Endothelial cell of umbilical vein (primary cell): ENCODE measurements around the gene PAX9. TPM values are rescaled to one million over a fixed set of nuclear protein-coding genes. Genes with fewer than 3 reads are reported as not detected.

ENCODE experiments used
- BruUV-seq: library from RNA; stranded (reverse); fragments of 400-500 nt; replicated peaks from 2 replicates; lab custom pipeline; 2021; lab: Mats Ljungman, UMichigan
- CTCF ChIA-PET: fragments of 300-600, 350-600 bp; sonication (Branson Sonifier 250); formaldehyde crosslinking; loops from one replicate; lab custom pipeline; 2021; ENCODE audit warnings: antibody characterized with exemption, inconsistent platforms; lab: Charles Lee
- POLR2A ChIA-PET: fragments of 300-600, 350-600 bp; sonication (Branson Sonifier 250); formaldehyde crosslinking; loops from one replicate; lab custom pipeline; 2021; ENCODE audit warnings: antibody characterized with exemption, inconsistent platforms; lab: Charles Lee
- DNase-seq: peaks from one replicate; pipeline ENCODE4 v3.0.0-alpha.2; 2011; ENCODE audit warnings: low read depth, low spot score
- FAIRE-seq: peaks from 2 replicates; lab custom pipeline; 2011; peaks lifted over from hg19 to GRCh38; lab: Jason Lieb, UNC
- H2AFZ ChIP-seq: 2 replicates; pipeline ENCODE4 v1.6.0; 2012; ENCODE audit warnings: low read depth, low read length, control low read depth, inconsistent platforms
- H3K27ac ChIP-seq: 2 replicates; pipeline ENCODE4 v1.5.1; 2011; ENCODE audit warnings: low read depth, mild to moderate bottlenecking, control low read depth, low read length, moderate library complexity; ENCODE audit not compliant: insufficient read depth
- H3K27me3 ChIP-seq, 2 experiments: 2 replicates each; pipeline versions ENCODE4 v1.6.0 to v1.6.1; 2011; ENCODE audit warnings: low read length in 2 of 2, mixed read lengths in 1 of 2; ENCODE audit not compliant: control insufficient read depth in 2 of 2, insufficient read depth in 2 of 2
- H3K36me3 ChIP-seq, 2 experiments: 2 replicates in 1 of 2; 3 replicates in 1 of 2; pipeline ENCODE4 v1.5.1; 2011; ENCODE audit warnings: low read length in 2 of 2, mild to moderate bottlenecking in 1 of 2, moderate library complexity in 1 of 2; ENCODE audit not compliant: control insufficient read depth in 2 of 2, insufficient read depth in 2 of 2; ENCODE audit errors: extremely low read depth in 1 of 2
- H3K4me1 ChIP-seq: 3 replicates; pipeline ENCODE4 v1.5.1; 2011; ENCODE audit warnings: mild to moderate bottlenecking, low read length; ENCODE audit not compliant: control insufficient read depth, insufficient read depth; ENCODE audit errors: extremely low read depth
- H3K4me2 ChIP-seq: 2 replicates; pipeline ENCODE4 v1.6.1; 2011; ENCODE audit warnings: low read length, control low read depth, mixed read lengths; ENCODE audit not compliant: insufficient read depth
- H3K4me3 ChIP-seq, 3 experiments: fragments of 200-600 bp in 1 of 3; sonication (generic), shearing (Covaris generic) in 1 of 3; replicated peaks in 1 of 3; 2 replicates each; pipeline ENCODE4 v1.5.1; 2011 to 2016; ENCODE audit warnings: control low read depth in 3 of 3, low read length in 3 of 3, mild to moderate bottlenecking in 2 of 3, inconsistent platforms in 1 of 3, low read depth in 1 of 3, moderate library complexity in 1 of 3; ENCODE audit not compliant: insufficient read depth in 1 of 3
- H3K79me2 ChIP-seq: 2 replicates; pipeline ENCODE4 v1.6.0; 2012; ENCODE audit warnings: low read length, inconsistent platforms; ENCODE audit not compliant: control insufficient read depth, insufficient read depth
- H3K9ac ChIP-seq: replicated peaks from 2 replicates; pipeline ENCODE3; 2011; ENCODE audit warnings: low read length, control low read depth; ENCODE audit not compliant: insufficient read depth; ENCODE audit errors: extremely low read depth
- H3K9me1 ChIP-seq: replicated peaks from 3 replicates; pipeline ENCODE4 v1.6.0; 2011; ENCODE audit warnings: mild to moderate bottlenecking, low read length; ENCODE audit not compliant: control insufficient read depth, insufficient read depth; ENCODE audit errors: extremely low read depth
- H3K9me3 ChIP-seq: replicated peaks from 2 replicates; pipeline ENCODE4 v1.5.1; 2012; ENCODE audit warnings: low read length, inconsistent platforms; ENCODE audit not compliant: control insufficient read depth, insufficient read depth
- H4K20me1 ChIP-seq: replicated peaks from 2 replicates; pipeline ENCODE3; 2011; ENCODE audit warnings: mild to moderate bottlenecking, low read length; ENCODE audit not compliant: control insufficient read depth, insufficient read depth; ENCODE audit errors: extremely low read depth
- EZH2 ChIP-seq: IDR thresholded peaks from 2 replicates; pipeline ENCODE4 v1.6.1; 2012; ENCODE audit warnings: borderline replicate concordance, low read depth, mild to moderate bottlenecking, moderate library complexity, low read length, inconsistent platforms; ENCODE audit not compliant: severe bottlenecking
- FOS ChIP-seq: IDR thresholded peaks from 2 replicates; pipeline ENCODE4 v1.6.1; 2011; ENCODE audit warnings: mild to moderate bottlenecking, low read length, moderate library complexity, borderline replicate concordance; ENCODE audit not compliant: insufficient read depth
- GATA2 ChIP-seq: IDR thresholded peaks from 2 replicates; pipeline ENCODE4 v1.7.0; 2011; ENCODE audit warnings: low read depth, mild to moderate bottlenecking, moderate library complexity, mixed read lengths, low read length; ENCODE audit not compliant: insufficient read length, insufficient read depth
- POLR2A ChIP-seq: IDR thresholded peaks from 2 replicates; pipeline ENCODE4 v1.6.1; 2012; ENCODE audit warnings: low read depth, mild to moderate bottlenecking, control low read depth, low read length
- dilution Hi-C: fragments of 300-500 bp; cut with MboI; formaldehyde crosslinking; loops from one replicate; pipeline ENCODE4 v1.15.0; 2019; ENCODE audit warnings: low sequenced_read_pairs; ENCODE audit not compliant: extremely low pct_ligation_motif_present
- intact Hi-C: fragments of 100-400 bp; cut with micrococcal nuclease; formaldehyde crosslinking; loops from one replicate; pipeline ENCODE4 v1.10.0; 2022
- polyA plus RNA-seq, 4 experiments: library from polyadenylated mRNA; depleted of rRNA in 3 of 4; stranded (reverse) in 3 of 4; unstranded in 1 of 4; fragments of >200 nt; gene quantifications; 2 replicates each; pipeline versions ENCODE4 v1.2.1 to v1.2.3, GENCODE V29; 2011 to 2012; ENCODE audit warnings: missing spikeins in 1 of 4
- total RNA-seq: library from RNA; stranded (reverse); gene quantifications from 2 replicates; pipeline ENCODE4 v1.2.3, GENCODE V29; 2021
- TF ChIP-seq, protein P1 (sequence below), 2 donors: IDR thresholded peaks; 1 replicate in 1 of 2; 2 replicates in 1 of 2; pipeline ENCODE4 v1.5.1; 2011; ENCODE audit warnings: low read length in 2 of 2, mild to moderate bottlenecking in 2 of 2, moderate library complexity in 2 of 2, control low read depth in 1 of 2, inconsistent platforms in 1 of 2, low read depth in 1 of 2; ENCODE audit not compliant: insufficient read depth in 1 of 2; ENCODE audit errors: extremely low read depth in 1 of 2

The PAX9 gene
- total and polyA plus RNA-seq, 2 donors (not counting 3 experiments of a cell fraction or from before 2014, with no cell fraction given) = 0.37 to 0.44 TPM

DNA sequence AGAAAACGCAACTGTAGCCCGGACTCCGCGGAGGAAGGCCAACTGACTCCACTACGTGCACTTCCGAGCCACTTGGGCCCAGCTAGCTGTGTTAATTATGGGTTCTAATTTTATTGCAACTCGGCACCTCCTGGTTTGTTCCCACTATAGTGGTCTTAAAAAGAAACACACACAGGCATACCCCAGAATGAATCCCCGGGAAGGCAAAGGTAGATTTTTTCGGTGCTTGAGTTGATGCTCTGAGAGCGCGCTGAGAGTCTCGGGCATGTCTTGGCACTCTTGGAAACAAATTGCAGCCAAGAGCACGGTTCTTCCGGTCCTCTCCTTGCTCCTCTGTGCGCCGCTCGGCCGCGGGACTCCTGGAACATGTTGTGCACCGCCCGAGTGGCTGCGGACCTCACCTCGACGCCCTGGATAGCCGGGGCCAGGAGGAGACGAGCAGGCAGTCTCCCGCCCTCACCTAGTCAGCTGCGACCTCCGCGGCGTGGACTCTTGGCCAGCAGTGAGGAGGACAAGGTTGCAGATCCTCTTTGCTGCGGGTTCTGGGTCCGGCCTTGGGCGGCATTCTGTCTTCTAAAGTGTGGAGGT is 6.8 kb upstream of the PAX9 start:
- Histone ChIP-seq H3K4me2 (no peak overlapping the region), H4K20me1 (no peaks in the 10 kb centered on the region), H3K9ac (no peak overlapping the region), H3K9me1 (no peaks in the 10 kb centered on the region), H3K36me3 (no peaks in the 10 kb centered on the region), H3K79me2 (no peaks in the 10 kb centered on the region), H3K27me3 (peaks cover 81 to 100% of the 10 kb centered on the region in 2 experiments), H2AFZ (no peak overlapping the region), H3K4me3 (no peak overlapping the region), H3K27ac (no peak overlapping the region), H3K4me1 (no peaks in the 10 kb centered on the region), H3K9me3 (no peaks in the 10 kb centered on the region)
- ChIA-PET POLR2A (no interaction called here), CTCF (no interaction called here)
- intact Hi-C loops (loop anchor here (5.0 kb wide), 1 partner anchor 133 kb away; the partner anchor contains the start of gene NKX2-1), dilution Hi-C loops (no loop called here)
- DNase-seq (no peak), FAIRE-seq (no peak)
- TF ChIP-seq EZH2 = peak; percentile 69
- TF ChIP-seq FOS = no peak
- no TSS peak for BruUV-seq

DNA sequence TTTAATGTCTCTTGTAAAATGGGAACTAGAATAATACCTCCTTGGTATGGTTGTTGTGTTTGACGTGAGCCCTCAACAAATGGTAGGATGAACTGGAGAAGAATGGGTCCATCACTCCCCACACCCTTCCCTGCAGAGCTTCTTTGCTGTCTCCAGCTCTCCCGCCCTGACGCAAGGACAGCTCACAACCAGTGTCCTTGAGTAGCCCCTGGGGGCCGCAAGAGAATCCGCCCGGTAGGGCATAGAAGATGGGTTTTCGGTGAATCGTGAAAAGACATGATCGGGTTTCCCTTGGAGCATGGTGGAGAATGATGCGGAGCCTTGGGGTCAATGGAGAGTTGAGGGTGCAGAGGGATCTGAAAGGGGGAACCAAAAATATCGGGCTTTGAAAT is 6.1 kb upstream of the PAX9 start:
- BruUV-seq = no TSS peak
- Histone ChIP-seq H4K20me1 (no peaks in the 10 kb centered on the region), H3K4me2 (no peak overlapping the region), H3K9me3 (no peaks in the 10 kb centered on the region), H3K9ac (no peak overlapping the region), H3K27ac (no peak overlapping the region), H3K36me3 (no peaks in the 10 kb centered on the region), H3K4me3 (no peak overlapping the region), H3K9me1 (no peaks in the 10 kb centered on the region), H2AFZ (no peak overlapping the region), H3K79me2 (no peaks in the 10 kb centered on the region), H3K4me1 (no peaks in the 10 kb centered on the region), H3K27me3 (peaks cover 83 to 100% of the 10 kb centered on the region in 2 experiments)
- intact Hi-C loops (loop anchor here (5.0 kb wide), 1 partner anchor 133 kb away; the partner anchor contains the start of gene NKX2-1), dilution Hi-C loops (no loop called here)
- FAIRE-seq = no peak
- no peak for DNase-seq
- TF ChIP-seq GATA2 = no peak
- TF ChIP-seq POLR2A = no peak
- TF ChIP-seq FOS = no peak
- TF ChIP-seq, protein P1, sequence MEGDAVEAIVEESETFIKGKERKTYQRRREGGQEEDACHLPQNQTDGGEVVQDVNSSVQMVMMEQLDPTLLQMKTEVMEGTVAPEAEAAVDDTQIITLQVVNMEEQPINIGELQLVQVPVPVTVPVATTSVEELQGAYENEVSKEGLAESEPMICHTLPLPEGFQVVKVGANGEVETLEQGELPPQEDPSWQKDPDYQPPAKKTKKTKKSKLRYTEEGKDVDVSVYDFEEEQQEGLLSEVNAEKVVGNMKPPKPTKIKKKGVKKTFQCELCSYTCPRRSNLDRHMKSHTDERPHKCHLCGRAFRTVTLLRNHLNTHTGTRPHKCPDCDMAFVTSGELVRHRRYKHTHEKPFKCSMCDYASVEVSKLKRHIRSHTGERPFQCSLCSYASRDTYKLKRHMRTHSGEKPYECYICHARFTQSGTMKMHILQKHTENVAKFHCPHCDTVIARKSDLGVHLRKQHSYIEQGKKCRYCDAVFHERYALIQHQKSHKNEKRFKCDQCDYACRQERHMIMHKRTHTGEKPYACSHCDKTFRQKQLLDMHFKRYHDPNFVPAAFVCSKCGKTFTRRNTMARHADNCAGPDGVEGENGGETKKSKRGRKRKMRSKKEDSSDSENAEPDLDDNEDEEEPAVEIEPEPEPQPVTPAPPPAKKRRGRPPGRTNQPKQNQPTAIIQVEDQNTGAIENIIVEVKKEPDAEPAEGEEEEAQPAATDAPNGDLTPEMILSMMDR (IDR thresholded peaks at IDR 0.05; ENCODE audit: extremely low read depth in 1 of 2, insufficient read depth in 1 of 2, low read depth in 1 of 2, low read length in 2 of 2) = no peak
- peak; percentile 19 for TF ChIP-seq EZH2
- ChIA-PET POLR2A (no interaction called here), CTCF (interaction anchor here (1.1 to 1.5 kb wide), 2 partner anchors 286 to 462 kb away, joined by 3 to 5 read pairs; no protein-coding TSS in a partner anchor)
